ENCODE data around the gene CALN1. TPM values are rescaled to one million over a fixed set of nuclear protein-coding genes. Genes with fewer than 3 reads are reported as not detected.

Gene CALN1
- total and polyA plus RNA-seq, 7 donors: under 0.01 TPM; not detected in 5

- DNase-seq: no peak
- TF ChIP-seq CTCF (IDR thresholded peaks at IDR 0.05): no peak
- TF ChIP-seq POLR2A (IDR thresholded peaks at IDR 0.05): no peak
- TF ChIP-seq EP300 (IDR thresholded peaks at IDR 0.05): no peak
- no peak for TF ChIP-seq POLR2AphosphoS5 (IDR thresholded peaks at IDR 0.05)
Observed at GRCh38 chr7:71804256-71804655, 607.9 kb downstream of the CALN1 start.

GRCh38 chr7:71801976-71802375, 610.2 kb downstream of the CALN1 start:
- Histone ChIP-seq H3K36me3 (no peaks in the 10 kb centered on the region), H3K4me3 (no peak overlapping the region), H3K27me3 (no peaks in the 10 kb centered on the region), H3K27ac (no peak overlapping the region), H3K9me3 (peaks cover 0 to 9% (median 4%) of the 10 kb centered on the region in 4 donors), H3K4me1 (no peaks in the 10 kb centered on the region)
- DNase-seq: no peak
- no peak for TF ChIP-seq POLR2A (IDR thresholded peaks at IDR 0.05)
- TF ChIP-seq CTCF (IDR thresholded peaks at IDR 0.05): no peak
- no peak for TF ChIP-seq POLR2AphosphoS5 (IDR thresholded peaks at IDR 0.05)
- TF ChIP-seq EP300 (IDR thresholded peaks at IDR 0.05): no peak
- 83 to 88% methylated on average over 4 of the region's 4 CpGs for WGBS, 2 donors
- intact Hi-C loops (cut with DNase I): no loop called here

More at GRCh38 chr7:71804256-71804655, 607.9 kb downstream of the CALN1 start:
- H3K27ac ChIP-seq: no peak overlapping the region
- H3K4me3 ChIP-seq: no peak overlapping the region
- H3K4me1 ChIP-seq: no peaks in the 10 kb centered on the region
- no peaks in the 10 kb centered on the region for H3K36me3 ChIP-seq
- H3K9me3 ChIP-seq: peaks cover 0 to 10% (median 4%) of the 10 kb centered on the region in 4 donors
- intact Hi-C loops (cut with DNase I): no loop called here
- no peaks in the 10 kb centered on the region for H3K27me3 ChIP-seq
- 72 to 88% methylated on average over 3 of the region's 3 CpGs for WGBS, 2 donors

GRCh38 chr7:71800321-71800720, 611.8 kb downstream of the CALN1 start:
- H3K27me3 ChIP-seq: no peaks in the 10 kb centered on the region
- intact Hi-C loops (cut with DNase I): no loop called here
- no peak for DNase-seq
- TF ChIP-seq POLR2AphosphoS5 (IDR thresholded peaks at IDR 0.05) (no peak), EP300 (IDR thresholded peaks at IDR 0.05) (no peak), POLR2A (IDR thresholded peaks at IDR 0.05) (no peak), CTCF (IDR thresholded peaks at IDR 0.05) (no peak)
- H3K36me3 ChIP-seq: no peaks in the 10 kb centered on the region
- 94 to 95% methylated on average over 11 of the region's 11 CpGs for WGBS, 2 donors
- H3K27ac ChIP-seq: no peak overlapping the region
- H3K9me3 ChIP-seq: no peaks in the 10 kb centered on the region
- no peak overlapping the region for H3K4me3 ChIP-seq
- H3K4me1 ChIP-seq: no peaks in the 10 kb centered on the region

GRCh38 chr7:71795410-71795809, 616.7 kb downstream of the CALN1 start:
- Histone ChIP-seq H3K4me1 (no peaks in the 10 kb centered on the region), H3K4me3 (no peak overlapping the region), H3K36me3 (no peaks in the 10 kb centered on the region), H3K9me3 (peaks cover 0 to 5% (median 0%) of the 10 kb centered on the region in 4 donors), H3K27ac (no peak overlapping the region), H3K27me3 (no peaks in the 10 kb centered on the region)
- 91 to 94% methylated on average over 10 of the region's 10 CpGs for WGBS, 2 donors
- TF ChIP-seq POLR2AphosphoS5 (IDR thresholded peaks at IDR 0.05) (no peak), POLR2A (IDR thresholded peaks at IDR 0.05) (no peak), EP300 (IDR thresholded peaks at IDR 0.05) (no peak), CTCF (IDR thresholded peaks at IDR 0.05) (no peak)
- intact Hi-C loops (cut with DNase I): no loop called here
- DNase-seq: no peak

- H3K4me1 ChIP-seq: no peaks in the 10 kb centered on the region
- H3K36me3 ChIP-seq: no peaks in the 10 kb centered on the region
- no peak for DNase-seq
- no peak overlapping the region for H3K27ac ChIP-seq
- intact Hi-C loops (cut with DNase I): no loop called here
- no peak overlapping the region for H3K4me3 ChIP-seq
- no peak for TF ChIP-seq POLR2A (IDR thresholded peaks at IDR 0.05)
- TF ChIP-seq CTCF (IDR thresholded peaks at IDR 0.05): no peak
- TF ChIP-seq POLR2AphosphoS5 (IDR thresholded peaks at IDR 0.05): no peak
- TF ChIP-seq EP300 (IDR thresholded peaks at IDR 0.05): no peak
- H3K27me3 ChIP-seq: no peaks in the 10 kb centered on the region
- WGBS, 2 donors: 78 to 92% methylated on average over 5 of the region's 5 CpGs
- peaks cover 0 to 9% (median 3%) of the 10 kb centered on the region in 4 donors for H3K9me3 ChIP-seq
Observed at GRCh38 chr7:71793251-71793650, 618.9 kb downstream of the CALN1 start.
